Activated CD8-positive, alpha-beta memory T cell treated with anti-CD3 and anti-CD28 coated beads for 1 hour (primary cell): Measurements from ENCODE around the gene PHLDA2.
"Not testable (repeated sequence)": the region's sequence is repeated elsewhere in the genome, so short reads cannot be mapped to it uniquely, and the experiment has no call there.

Experiments
- DNase-seq, 2 donors: peaks; one replicate each; pipeline ENCODE4 v3.0.0-alpha.2; 2020; ENCODE audit warnings: low read depth in 1 of 2; ENCODE audit errors: extremely low read depth in 1 of 2

PHLDA2 gene

GRCh38 chr11:2945757-2946287 is 16.6 kb upstream of the PHLDA2 start:
- no peak for DNase-seq

GRCh38 chr11:2945031-2945756 is 16.0 kb upstream of the PHLDA2 start:
- no peak for DNase-seq

DNA sequence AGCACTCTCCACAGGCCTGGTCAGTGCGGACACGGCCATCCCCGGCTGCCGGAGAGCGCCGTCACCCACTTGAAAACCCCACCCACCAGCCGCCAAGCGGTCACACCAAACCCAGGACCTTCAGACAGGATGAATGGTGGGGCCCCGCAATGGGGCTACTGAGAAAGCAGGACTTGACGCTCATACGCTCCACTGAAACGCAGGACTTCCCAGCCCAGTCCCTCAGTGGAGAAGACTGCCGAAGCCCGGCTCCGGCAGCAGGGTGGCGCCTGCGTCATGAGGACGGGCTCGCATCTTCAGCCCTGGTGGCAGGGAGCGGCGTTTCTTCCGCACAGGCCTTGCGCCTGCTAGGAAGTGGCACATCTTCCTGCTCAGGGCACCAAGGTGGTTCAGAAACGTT is 15.3 kb upstream of the PHLDA2 start:
- no peak for DNase-seq

DNA sequence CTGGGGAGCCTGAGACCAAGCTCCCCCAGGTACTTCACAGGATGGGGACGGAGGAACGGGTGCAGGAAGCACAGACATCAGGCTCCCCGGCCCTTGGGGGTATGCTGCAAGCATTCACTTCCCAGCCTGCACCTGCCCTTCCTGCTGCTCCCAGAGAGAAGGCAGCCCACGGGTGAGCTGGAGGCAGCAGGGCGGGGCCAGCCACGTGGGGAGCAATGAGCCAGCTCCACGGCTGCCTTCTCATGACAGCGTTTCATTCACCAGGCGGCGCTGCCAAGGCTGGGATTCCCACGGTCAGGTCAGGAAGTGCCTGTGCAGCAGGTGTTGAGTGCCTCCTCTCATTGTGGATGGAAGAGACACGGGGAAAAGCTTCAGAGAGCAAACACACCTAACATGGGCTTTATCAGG is 14.5 kb upstream of the PHLDA2 start:
- no peak for DNase-seq

- DNase-seq = no peak
These were observed 13.9 kb upstream of the PHLDA2 start for GRCh38 chr11:2942872-2943710.

DNA sequence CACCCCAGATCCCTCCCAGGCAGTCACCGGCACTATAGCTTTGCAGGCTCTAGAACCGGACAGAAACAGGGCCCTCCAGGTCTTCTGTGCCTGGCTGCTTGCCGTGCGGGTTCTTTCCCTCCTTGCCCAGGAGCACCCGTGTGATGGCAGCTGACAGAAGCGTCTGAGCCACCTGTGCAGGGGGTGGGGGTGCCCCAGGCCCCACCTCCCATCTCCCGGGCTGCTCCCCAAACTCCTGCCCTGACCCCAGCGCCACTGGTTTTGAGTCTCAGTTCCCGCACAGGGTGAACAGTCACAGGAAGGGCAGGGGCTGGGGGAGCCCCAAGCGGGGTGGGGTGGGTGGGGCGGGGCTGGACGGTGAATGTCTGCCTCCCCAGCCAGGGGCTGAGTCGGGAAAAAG is 13.2 kb upstream of the PHLDA2 start:
- no peak for DNase-seq

- DNase-seq = no peak
These were observed 12.0 kb upstream of the PHLDA2 start for GRCh38 chr11:2940921-2941821.

- no peak for DNase-seq
These were observed 11.1 kb upstream of the PHLDA2 start for GRCh38 chr11:2940147-2940920.

GRCh38 chr11:2938458-2939418 is 9.5 kb upstream of the PHLDA2 start:
- DNase-seq = not testable (repeated sequence)

- not testable (repeated sequence) for DNase-seq
These were observed 8.6 kb upstream of the PHLDA2 start for GRCh38 chr11:2937641-2938457.

- DNase-seq = no peak
These were observed 5.5 kb upstream of the PHLDA2 start for GRCh38 chr11:2934611-2935239.

GRCh38 chr11:2934021-2934550 is 4.9 kb upstream of the PHLDA2 start:
- DNase-seq = no peak

DNA sequence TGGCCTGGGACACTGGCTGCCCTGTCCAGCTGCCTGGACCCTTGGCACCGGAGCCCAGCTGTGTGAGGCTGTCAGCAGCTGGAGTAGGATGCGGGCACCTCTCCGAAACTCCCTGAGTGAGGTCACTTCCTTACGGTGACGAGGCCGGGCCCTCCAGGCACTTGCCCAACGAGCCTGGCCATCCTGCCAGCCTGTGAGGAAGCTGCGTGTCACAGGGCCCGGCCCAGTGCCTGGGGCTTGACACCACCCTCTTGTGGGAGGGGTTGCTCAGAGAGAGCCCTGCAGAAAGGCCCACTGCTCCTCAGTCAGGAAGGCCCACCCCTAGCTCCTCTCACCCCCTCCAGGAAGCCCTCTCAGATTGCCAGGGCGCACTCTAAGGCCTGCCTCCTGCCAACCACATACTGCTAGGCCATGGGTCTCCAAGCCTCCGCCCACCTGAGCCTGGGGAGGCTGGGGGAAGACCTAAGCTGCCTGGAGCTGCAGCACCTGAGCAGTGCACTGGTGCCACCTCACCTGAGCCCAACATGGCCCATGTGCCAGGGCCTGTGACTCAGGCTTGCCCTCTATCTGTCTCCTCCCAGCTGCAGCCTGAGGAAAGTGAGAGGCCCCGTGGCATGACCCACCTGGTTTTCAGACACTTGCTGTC is 4.3 kb upstream of the PHLDA2 start:
- no peak for DNase-seq

GRCh38 chr11:2932850-2933251 is 3.6 kb upstream of the PHLDA2 start:
- DNase-seq = no peak

GRCh38 chr11:2931771-2932738 is 2.8 kb upstream of the PHLDA2 start:
- no peak for DNase-seq

GRCh38 chr11:2931420-2931746 is 2.2 kb upstream of the PHLDA2 start:
- no peak for DNase-seq
